Stimulated activated CD4-positive, alpha-beta T cell treated with anti-CD3 and anti-CD28 coated beads, TNF-alpha, amount 100 ng/mL, for 24 hours (primary cell): ENCODE data around the gene MSH4.
"Not testable (repeated sequence)": the region's sequence is repeated elsewhere in the genome, so short reads cannot be mapped to it uniquely, and the experiment has no call there.

ENCODE experiments used
- DNase-seq, 3 experiments: peaks; one replicate each; pipeline ENCODE4 v3.0.0-alpha.2; 2020; ENCODE audit warnings: low read depth in 3 of 3

Gene MSH4

GRCh38 chr1:75796376-75797272 is at the start of gene MSH4:
Gene MSH4, plus strand, starts transcription at chr1:75796882. Its CDS starts 104 bp downstream, at chr1:75796986.
- peak in 1 of 3 experiments; percentile 31 for DNase-seq

DNA sequence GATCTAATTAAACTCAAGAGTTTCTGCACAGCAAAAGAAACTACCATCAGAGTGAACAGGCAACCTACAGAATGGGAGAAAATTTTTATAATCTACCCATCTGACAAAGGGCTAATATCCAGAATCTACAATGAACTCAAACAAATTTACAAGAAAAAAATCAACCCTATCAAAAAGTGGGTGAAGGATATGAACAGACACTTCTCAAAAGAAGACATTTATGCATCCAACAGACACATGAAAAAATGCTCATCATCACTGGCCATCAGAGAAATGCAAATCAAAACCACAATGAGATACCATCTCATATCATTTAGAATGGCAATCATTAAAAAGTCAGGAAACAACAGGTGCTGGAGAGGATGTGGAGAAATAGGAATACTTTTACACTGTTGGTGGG is 39.5 kb upstream of the MSH4 start:
- not testable (repeated sequence) for DNase-seq

- not testable (repeated sequence) for DNase-seq
Measured at GRCh38 chr1:75758543-75758942, 38.1 kb upstream of the MSH4 start.

DNA sequence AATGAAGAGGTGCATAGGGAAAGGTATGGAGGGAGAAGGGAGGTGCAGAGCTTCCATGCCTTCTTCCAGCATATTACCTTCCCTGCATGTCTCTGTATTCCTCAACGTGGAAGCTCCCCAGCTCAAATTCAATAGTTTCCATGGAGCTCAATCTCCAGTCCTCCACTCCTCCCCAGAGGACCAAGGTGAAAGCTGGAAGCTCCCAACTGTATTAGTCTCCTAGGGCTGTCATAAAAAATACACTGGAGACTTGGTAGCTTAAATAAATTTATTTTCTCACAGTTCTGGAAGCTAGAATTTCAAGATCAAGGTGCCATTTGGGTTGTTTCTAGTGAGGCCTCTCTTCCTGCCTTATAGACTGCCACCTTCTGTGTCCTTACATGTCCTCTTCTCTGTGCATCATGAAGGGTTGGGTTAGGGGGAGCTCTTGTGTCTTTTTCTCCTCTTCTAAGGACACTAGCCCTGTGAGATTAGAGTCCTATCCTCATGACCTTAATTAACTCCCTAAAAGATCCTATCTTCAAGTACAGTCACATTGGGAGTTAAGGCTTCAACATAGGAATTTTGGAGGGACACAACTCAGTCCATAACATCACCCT is 32.5 kb upstream of the MSH4 start:
- DNase-seq = no peak

DNA sequence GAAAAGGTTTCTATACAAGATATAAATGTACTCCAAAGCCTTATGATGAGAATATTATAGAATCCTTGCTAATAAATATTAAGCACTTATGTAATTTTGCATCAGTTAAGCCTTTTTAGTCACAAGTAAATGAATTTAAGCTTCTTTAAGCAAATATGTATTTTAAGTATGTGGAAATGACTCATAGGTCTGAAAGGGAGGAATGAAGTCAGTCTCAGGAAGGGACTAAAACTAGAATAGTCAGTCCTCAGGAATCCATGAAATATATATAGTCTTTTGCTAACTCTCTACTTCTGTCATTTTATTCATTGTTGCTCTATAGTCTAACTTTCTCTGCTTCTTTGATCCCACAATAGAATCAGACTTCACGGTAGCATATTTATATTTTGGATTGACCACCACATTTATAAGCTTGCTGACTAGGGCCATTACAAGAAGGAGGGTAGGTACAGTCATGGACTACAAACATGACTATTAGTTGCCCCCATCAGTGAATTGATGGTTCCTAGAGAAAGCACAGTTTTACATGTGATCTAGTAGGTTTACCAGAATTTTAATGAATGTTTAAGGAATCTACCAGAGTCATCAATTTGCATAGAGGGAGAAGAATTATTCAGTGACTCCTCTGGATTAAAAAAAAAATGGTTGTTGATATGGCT is 30.9 kb upstream of the MSH4 start:
- no peak for DNase-seq

DNA sequence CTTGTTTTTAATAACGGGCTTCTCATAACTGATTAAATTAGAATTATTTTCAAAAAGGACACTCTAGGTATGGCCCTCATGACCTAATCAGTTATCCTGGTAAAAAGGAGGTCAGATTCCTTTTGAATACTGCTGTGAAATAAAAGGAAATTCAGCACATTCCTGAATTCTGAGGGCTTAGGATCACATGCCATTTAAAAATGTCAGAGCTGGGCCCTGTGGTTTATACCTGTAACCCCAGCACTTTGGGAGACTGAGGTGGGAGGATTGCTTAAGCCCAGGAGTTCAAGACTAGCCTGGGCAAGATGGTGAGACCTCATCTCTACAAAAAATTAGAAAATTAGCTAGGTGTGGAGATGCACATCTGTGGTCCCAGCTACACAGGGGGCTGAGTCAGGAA is 28.7 kb upstream of the MSH4 start:
- no peak for DNase-seq

DNA sequence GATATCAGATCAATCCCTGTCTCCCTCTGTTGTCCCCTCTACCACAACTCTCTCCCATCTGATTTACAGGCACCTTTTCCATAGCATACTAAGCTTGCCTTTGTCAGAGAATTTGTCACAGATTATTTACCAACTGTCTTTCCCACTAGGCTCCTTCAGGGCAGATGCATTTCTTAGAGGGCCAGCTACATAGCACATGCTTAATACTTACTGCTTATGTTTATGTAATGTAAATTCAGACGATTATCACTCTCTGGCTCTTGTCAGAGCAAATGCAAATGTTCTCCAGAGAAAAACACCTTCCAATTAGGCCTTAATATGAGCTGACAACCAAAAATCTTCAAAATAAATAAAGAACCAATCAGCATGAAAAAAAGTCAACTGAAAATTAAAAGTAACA is 25.9 kb upstream of the MSH4 start:
- DNase-seq = no peak

- no peak for DNase-seq
Measured at GRCh38 chr1:75771978-75772377, 24.7 kb upstream of the MSH4 start.

- not testable (repeated sequence) for DNase-seq
Measured at GRCh38 chr1:75777812-75778211, 18.9 kb upstream of the MSH4 start.

GRCh38 chr1:75778694-75779093 is 18.0 kb upstream of the MSH4 start:
- not testable (repeated sequence) for DNase-seq

- DNase-seq = not testable (repeated sequence)
Measured at GRCh38 chr1:75780183-75780582, 16.5 kb upstream of the MSH4 start.

DNA sequence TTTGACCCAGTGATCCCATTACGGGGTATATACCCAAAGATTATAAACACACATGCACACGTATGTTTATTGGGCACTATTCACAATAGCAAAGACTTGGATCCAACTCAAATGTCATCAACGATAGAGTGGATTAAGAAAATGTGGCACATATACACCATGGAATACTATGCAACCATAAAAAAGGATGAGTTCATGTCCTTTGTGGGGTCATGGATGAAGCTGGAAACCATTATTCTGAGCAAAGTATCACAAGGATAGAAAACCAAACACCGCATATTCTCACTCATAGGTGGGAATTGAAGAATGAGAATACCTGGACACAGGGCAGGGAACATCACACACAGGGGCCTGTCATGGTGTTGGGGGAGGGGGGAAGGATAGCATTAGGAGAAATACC is 12.8 kb upstream of the MSH4 start:
- not testable (repeated sequence) for DNase-seq

GRCh38 chr1:75785320-75785982 is 11.2 kb upstream of the MSH4 start:
- DNase-seq = no peak

- peak; percentile 88 to 93 (median 92) for DNase-seq
Measured at GRCh38 chr1:75785983-75786853, 10.5 kb upstream of the MSH4 start, which contains the start of gene RABGGTB. Gene RABGGTB, plus strand, starts transcription at chr1:75786256. Its CDS starts 16 bp downstream, at chr1:75786272.

- DNase-seq = no peak
Measured at GRCh38 chr1:75786901-75787493, 9.7 kb upstream of the MSH4 start.

GRCh38 chr1:75787524-75787923 is 9.2 kb upstream of the MSH4 start:
- DNase-seq = no peak

DNA sequence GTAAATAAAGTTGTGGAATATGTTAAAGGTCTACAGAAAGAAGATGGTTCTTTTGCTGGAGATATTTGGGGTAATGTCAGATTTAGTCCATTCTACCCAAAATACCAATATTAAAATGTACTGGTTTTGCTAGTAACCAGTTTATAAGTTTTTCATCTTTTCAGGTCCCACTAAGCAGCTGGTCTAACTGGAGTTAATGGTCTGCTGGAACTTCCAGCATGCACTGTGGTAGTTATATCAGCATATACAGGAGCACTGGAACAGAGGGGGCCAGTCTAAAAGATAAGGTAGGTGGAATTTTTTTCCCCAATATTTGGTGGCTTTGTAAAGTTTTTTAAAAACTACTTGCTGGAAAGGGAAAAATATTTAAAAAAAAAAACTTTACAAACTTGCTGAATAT is 6.7 kb upstream of the MSH4 start:
- no peak for DNase-seq

DNA sequence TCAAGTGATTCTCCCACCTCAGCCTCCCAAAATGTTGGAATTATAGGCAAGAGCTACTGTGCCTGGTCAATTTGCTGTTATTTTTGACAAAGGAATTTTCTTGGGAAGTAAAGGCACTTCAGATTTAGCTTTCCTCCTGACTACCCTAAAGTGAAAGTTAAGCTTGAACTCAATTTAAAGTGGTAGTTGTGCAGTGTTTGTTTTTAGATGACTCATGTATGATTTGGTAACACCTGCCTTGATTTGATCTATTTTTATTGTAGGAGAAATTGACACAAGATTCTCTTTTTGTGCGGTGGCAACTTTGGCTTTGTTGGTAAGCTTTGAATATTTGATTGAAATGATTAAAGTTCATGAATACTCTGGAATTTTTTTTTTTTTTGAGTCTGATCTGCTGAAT is 5.7 kb upstream of the MSH4 start:
- DNase-seq = no peak

GRCh38 chr1:75792091-75792490 is 4.6 kb upstream of the MSH4 start:
- no peak for DNase-seq

DNA sequence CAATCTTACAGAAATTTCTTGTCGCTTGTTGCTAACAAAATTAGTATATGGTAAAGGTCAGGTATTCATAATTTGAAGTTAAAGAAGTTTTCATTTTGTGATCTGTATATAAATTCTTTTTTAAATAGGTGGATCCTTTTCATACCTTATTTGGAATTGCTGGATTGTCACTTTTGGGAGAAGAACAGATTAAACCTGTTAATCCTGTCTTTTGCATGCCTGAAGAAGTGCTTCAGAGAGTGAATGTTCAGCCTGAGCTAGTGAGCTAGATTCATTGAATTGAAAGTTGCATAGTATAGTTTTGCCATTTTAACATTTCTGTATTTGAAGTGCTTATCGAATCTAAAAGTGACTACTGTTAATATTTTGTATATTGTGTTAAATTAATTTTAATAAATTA is 2.3 kb upstream of the MSH4 start:
- no peak for DNase-seq
